ENCODE results near the gene SEMA7A. TPM values are rescaled to one million over a fixed set of nuclear protein-coding genes. Genes with fewer than 3 reads are reported as not detected.

The SEMA7A gene
- total and polyA plus RNA-seq, 2 donors from 2014 or later: 2.8 to 3.6 TPM

DNA sequence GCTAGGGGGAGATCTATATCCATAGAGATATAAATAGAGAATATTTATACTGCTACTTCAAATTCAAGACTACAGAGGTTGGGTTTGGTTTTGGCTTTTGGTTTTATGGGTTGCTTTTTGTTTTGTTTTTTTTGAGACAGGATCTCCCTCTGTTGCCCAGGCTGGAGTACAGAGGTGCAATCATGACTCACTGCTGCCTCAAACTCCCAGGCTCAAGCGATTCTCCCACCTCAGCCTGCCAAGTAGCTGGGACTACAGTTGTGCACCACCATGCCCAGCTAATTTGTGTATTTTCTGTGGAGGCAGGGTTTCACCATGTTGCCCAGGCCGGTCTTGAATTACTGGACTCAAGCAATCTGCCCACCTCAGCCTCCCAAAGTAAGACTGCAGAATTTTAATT lies 31.1 kb upstream of the SEMA7A start:
- TF ChIP-seq, protein P1, sequence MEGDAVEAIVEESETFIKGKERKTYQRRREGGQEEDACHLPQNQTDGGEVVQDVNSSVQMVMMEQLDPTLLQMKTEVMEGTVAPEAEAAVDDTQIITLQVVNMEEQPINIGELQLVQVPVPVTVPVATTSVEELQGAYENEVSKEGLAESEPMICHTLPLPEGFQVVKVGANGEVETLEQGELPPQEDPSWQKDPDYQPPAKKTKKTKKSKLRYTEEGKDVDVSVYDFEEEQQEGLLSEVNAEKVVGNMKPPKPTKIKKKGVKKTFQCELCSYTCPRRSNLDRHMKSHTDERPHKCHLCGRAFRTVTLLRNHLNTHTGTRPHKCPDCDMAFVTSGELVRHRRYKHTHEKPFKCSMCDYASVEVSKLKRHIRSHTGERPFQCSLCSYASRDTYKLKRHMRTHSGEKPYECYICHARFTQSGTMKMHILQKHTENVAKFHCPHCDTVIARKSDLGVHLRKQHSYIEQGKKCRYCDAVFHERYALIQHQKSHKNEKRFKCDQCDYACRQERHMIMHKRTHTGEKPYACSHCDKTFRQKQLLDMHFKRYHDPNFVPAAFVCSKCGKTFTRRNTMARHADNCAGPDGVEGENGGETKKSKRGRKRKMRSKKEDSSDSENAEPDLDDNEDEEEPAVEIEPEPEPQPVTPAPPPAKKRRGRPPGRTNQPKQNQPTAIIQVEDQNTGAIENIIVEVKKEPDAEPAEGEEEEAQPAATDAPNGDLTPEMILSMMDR (IDR thresholded peaks at IDR 0.05; ENCODE audit: borderline replicate concordance, extremely low read depth, insufficient read depth): no peak
- Histone ChIP-seq H3K9me3 (ENCODE audit: control insufficient read depth in 2 of 3, insufficient read depth in 1 of 3, low read length in 3 of 3) (no peaks in the 10 kb centered on the region), H3K27me3 (ENCODE audit: control insufficient read depth, insufficient read depth, low read length) (no peaks in the 10 kb centered on the region), H3K4me3 (ENCODE audit: low read length in 3 of 3) (no peak overlapping the region), H3K9ac (ENCODE audit: low read length in 3 of 3) (no peak overlapping the region), H3K4me1 (ENCODE audit: control insufficient read depth in 2 of 3, insufficient read depth in 2 of 3, low read depth in 1 of 3, low read length in 3 of 3) (peaks cover 0 to 10% (median 0%) of the 10 kb centered on the region in 3 donors), H3K27ac (ENCODE audit: low read depth in 2 of 2, low read length in 2 of 2) (no peak overlapping the region), H3K36me3 (ENCODE audit: control insufficient read depth in 2 of 3, insufficient read depth in 3 of 3, low read length in 3 of 3) (no peaks in the 10 kb centered on the region)
- DNase-seq (no peak), FAIRE-seq (no peak)
- intact Hi-C loops (cut with DNase I): no loop called here

DNA sequence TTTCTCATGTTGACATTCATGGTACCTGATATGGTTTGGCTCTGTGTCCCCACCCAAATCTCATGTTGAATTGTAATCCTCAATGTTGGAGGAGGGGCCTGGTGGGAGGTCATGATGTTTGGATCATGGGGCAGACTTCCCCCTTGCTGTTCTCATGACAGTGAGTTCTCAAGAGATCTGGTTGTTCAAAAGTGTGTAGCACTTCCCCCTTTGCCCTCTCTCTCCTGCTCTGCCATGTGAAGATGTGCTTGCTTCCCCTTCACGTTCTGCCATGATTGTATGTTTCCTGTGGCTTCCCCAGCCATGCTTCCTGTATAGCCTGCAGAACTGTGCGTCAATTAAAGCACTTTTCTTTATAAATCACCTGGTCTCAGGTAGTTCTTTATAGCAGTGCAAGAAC lies 30.5 kb upstream of the SEMA7A start:
- intact Hi-C loops (cut with DNase I): no loop called here
- TF ChIP-seq, protein P1 (IDR thresholded peaks at IDR 0.05; ENCODE audit: borderline replicate concordance, extremely low read depth, insufficient read depth): no peak
- FAIRE-seq: no peak

DNA sequence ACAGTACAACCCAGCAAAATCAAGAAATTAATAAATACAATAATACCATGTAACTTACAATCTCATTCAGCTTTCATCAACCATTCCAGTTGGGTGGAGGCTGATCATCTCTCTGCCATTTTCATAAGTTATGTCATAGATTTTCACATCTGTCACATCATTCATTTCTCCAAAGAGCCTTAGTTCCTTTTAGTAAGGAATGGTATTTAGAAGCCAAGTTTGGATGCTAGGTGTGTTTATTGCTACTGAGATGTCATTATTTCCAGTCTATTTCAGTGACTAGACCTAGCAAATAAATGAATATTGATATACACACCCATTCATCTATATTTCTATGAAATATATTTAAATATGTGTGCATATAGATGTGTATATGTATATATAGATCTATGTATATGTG lies 29.9 kb upstream of the SEMA7A start:
- no peak overlapping the region for H3K9ac ChIP-seq (ENCODE audit: low read length in 3 of 3)
- intact Hi-C loops (cut with DNase I): no loop called here

More for the DNA sequence above, 30.5 kb upstream of the SEMA7A start:
- Histone ChIP-seq H3K4me1 (ENCODE audit: control insufficient read depth in 2 of 3, insufficient read depth in 2 of 3, low read depth in 1 of 3, low read length in 3 of 3) (peaks cover 0 to 10% (median 0%) of the 10 kb centered on the region in 3 donors), H3K4me3 (ENCODE audit: low read length in 3 of 3) (no peak overlapping the region), H3K27ac (ENCODE audit: low read depth in 2 of 2, low read length in 2 of 2) (no peak overlapping the region), H3K9ac (ENCODE audit: low read length in 3 of 3) (no peak overlapping the region), H3K36me3 (ENCODE audit: control insufficient read depth in 2 of 3, insufficient read depth in 3 of 3, low read length in 3 of 3) (no peaks in the 10 kb centered on the region), H3K27me3 (ENCODE audit: control insufficient read depth, insufficient read depth, low read length) (no peaks in the 10 kb centered on the region), H3K9me3 (ENCODE audit: control insufficient read depth in 2 of 3, insufficient read depth in 1 of 3, low read length in 3 of 3) (no peaks in the 10 kb centered on the region)
- DNase-seq: no peak

More for the DNA sequence above, 29.9 kb upstream of the SEMA7A start:
- Histone ChIP-seq H3K27ac (ENCODE audit: low read depth in 2 of 2, low read length in 2 of 2) (no peak overlapping the region), H3K4me3 (ENCODE audit: low read length in 3 of 3) (no peak overlapping the region), H3K4me1 (ENCODE audit: control insufficient read depth in 2 of 3, insufficient read depth in 2 of 3, low read depth in 1 of 3, low read length in 3 of 3) (peaks cover 0 to 10% (median 0%) of the 10 kb centered on the region in 3 donors), H3K36me3 (ENCODE audit: control insufficient read depth in 2 of 3, insufficient read depth in 3 of 3, low read length in 3 of 3) (no peaks in the 10 kb centered on the region), H3K27me3 (ENCODE audit: control insufficient read depth, insufficient read depth, low read length) (no peaks in the 10 kb centered on the region), H3K9me3 (ENCODE audit: control insufficient read depth in 2 of 3, insufficient read depth in 1 of 3, low read length in 3 of 3) (no peaks in the 10 kb centered on the region)
- TF ChIP-seq, protein P1 (IDR thresholded peaks at IDR 0.05; ENCODE audit: borderline replicate concordance, extremely low read depth, insufficient read depth): no peak
- no peak for DNase-seq
- FAIRE-seq: no peak

Data from kidney (tissue), 14 donors.